Adipocyte (in vitro differentiated cells): ENCODE measurements around the gene ADAD2.
A peak's percentile ranks its signal among the peaks of the same experiment; 100 is the strongest.

Experiments used
- DNase-seq: peaks from one replicate; pipeline ENCODE4 v3.0.0-alpha.2; 2015; ENCODE audit warnings: low read depth
- H3K27me3 ChIP-seq: replicated peaks from 2 replicates; pipeline ENCODE4 v1.7.0; 2013; ENCODE audit warnings: mild to moderate bottlenecking, low read length, moderate library complexity; ENCODE audit not compliant: control insufficient read depth, insufficient read depth
- H3K36me3 ChIP-seq: 2 replicates; pipeline ENCODE4 v1.7.0; 2013; ENCODE audit warnings: low read length, mild to moderate bottlenecking, moderate library complexity; ENCODE audit not compliant: control insufficient read depth, insufficient read depth, severe bottlenecking
- H3K4me1 ChIP-seq: 2 replicates; pipeline ENCODE4 v1.7.0; 2013; ENCODE audit warnings: mild to moderate bottlenecking, low read length, moderate library complexity; ENCODE audit not compliant: control insufficient read depth, insufficient read depth
- H3K4me3 ChIP-seq: 2 replicates; pipeline ENCODE4 v1.7.0; 2013; ENCODE audit warnings: mild to moderate bottlenecking, low read length, moderate library complexity
- H3K9ac ChIP-seq: 2 replicates; pipeline ENCODE4 v1.7.0; 2013; ENCODE audit warnings: mild to moderate bottlenecking, low read length, moderate library complexity
- H3K9me3 ChIP-seq: 2 replicates; pipeline ENCODE4 v1.7.0; 2013; ENCODE audit warnings: mild to moderate bottlenecking, low read length, moderate library complexity; ENCODE audit not compliant: control insufficient read depth

The ADAD2 gene

GRCh38 chr16:84186685-84187437 lies 4.1 kb upstream of the ADAD2 start, which contains the start of gene TAF1C:
Gene TAF1C (minus strand): TSS chr16:84187057. CDS start chr16:84184988, 2,069 bp downstream.
- H3K9ac ChIP-seq, result peak within 1 kb of the TSS; percentile 96
- H3K4me3 ChIP-seq, result peak within 1 kb of the TSS; percentile 93
- no peaks in the 10 kb centered on the region for H3K9me3 ChIP-seq
- H3K4me1 ChIP-seq, result no peaks in the 10 kb centered on the region
- H3K27me3 ChIP-seq, result peaks cover under 1% of the 10 kb centered on the region
- peak; percentile 98 for DNase-seq
- peaks cover 16% of the 10 kb centered on the region for H3K36me3 ChIP-seq

GRCh38 chr16:84191466-84191865 lies 509 bp downstream of the ADAD2 start:
- no peak for DNase-seq
- H3K4me1 ChIP-seq, result no peaks in the 10 kb centered on the region
- H3K27me3 ChIP-seq, result peaks cover 16% of the 10 kb centered on the region
- no peak overlapping the region for H3K9ac ChIP-seq
- no peaks in the 10 kb centered on the region for H3K9me3 ChIP-seq
- H3K4me3 ChIP-seq, result no peak overlapping the region
- H3K36me3 ChIP-seq, result no peaks in the 10 kb centered on the region

GRCh38 chr16:84193480-84193879 lies 2.5 kb downstream of the ADAD2 start:
- Histone ChIP-seq H3K4me1 (no peaks in the 10 kb centered on the region), H3K36me3 (no peaks in the 10 kb centered on the region)
- no peak for DNase-seq

GRCh38 chr16:84194018-84194417 lies 3.1 kb downstream of the ADAD2 start:
- Histone ChIP-seq H3K27me3 (peaks cover 25% of the 10 kb centered on the region), H3K4me1 (peaks cover 5% of the 10 kb centered on the region), H3K9me3 (no peaks in the 10 kb centered on the region), H3K4me3 (no peak overlapping the region), H3K9ac (no peak overlapping the region), H3K36me3 (no peaks in the 10 kb centered on the region)
- no peak for DNase-seq

More at GRCh38 chr16:84193480-84193879, 2.5 kb downstream of the ADAD2 start:
- H3K9me3 ChIP-seq, result no peaks in the 10 kb centered on the region
- no peak overlapping the region for H3K9ac ChIP-seq
- no peak overlapping the region for H3K4me3 ChIP-seq
- H3K27me3 ChIP-seq, result peaks cover 25% of the 10 kb centered on the region

- Histone ChIP-seq H3K9me3 (no peaks in the 10 kb centered on the region), H3K9ac (no peak overlapping the region), H3K36me3 (no peaks in the 10 kb centered on the region), H3K27me3 (peaks cover 25% of the 10 kb centered on the region), H3K4me3 (no peak overlapping the region), H3K4me1 (peaks cover 6% of the 10 kb centered on the region)
- DNase-seq, result no peak
These were observed 3.7 kb downstream of the ADAD2 start for GRCh38 chr16:84194470-84195200.

- H3K4me1 ChIP-seq, result peaks cover 6% of the 10 kb centered on the region
- no peak overlapping the region for H3K9ac ChIP-seq
- DNase-seq, result no peak
- no peaks in the 10 kb centered on the region for H3K36me3 ChIP-seq
- H3K27me3 ChIP-seq, result peaks cover 25% of the 10 kb centered on the region
- no peaks in the 10 kb centered on the region for H3K9me3 ChIP-seq
- no peak overlapping the region for H3K4me3 ChIP-seq
These were observed 4.5 kb downstream of the ADAD2 start for GRCh38 chr16:84195201-84196093.

- Histone ChIP-seq H3K4me1 (peaks cover 6% of the 10 kb centered on the region), H3K36me3 (no peaks in the 10 kb centered on the region), H3K9ac (no peak overlapping the region), H3K27me3 (peaks cover 25% of the 10 kb centered on the region), H3K9me3 (no peaks in the 10 kb centered on the region), H3K4me3 (no peak overlapping the region)
- DNase-seq, result no peak
These were observed 5.1 kb downstream of the ADAD2 start for GRCh38 chr16:84196101-84196500.

- H3K4me3 ChIP-seq, result no peak overlapping the region
- no peak overlapping the region for H3K9ac ChIP-seq
- peaks cover 6% of the 10 kb centered on the region for H3K4me1 ChIP-seq
- no peaks in the 10 kb centered on the region for H3K9me3 ChIP-seq
- H3K36me3 ChIP-seq, result no peaks in the 10 kb centered on the region
- H3K27me3 ChIP-seq, result peaks cover 24% of the 10 kb centered on the region
- DNase-seq, result no peak
These were observed 5.9 kb downstream of the ADAD2 start for GRCh38 chr16:84196727-84197394.

GRCh38 chr16:84197466-84198128 lies 6.6 kb downstream of the ADAD2 start:
- DNase-seq, result no peak
- Histone ChIP-seq H3K27me3 (peaks cover 24% of the 10 kb centered on the region), H3K4me1 (peaks cover 6% of the 10 kb centered on the region), H3K36me3 (no peaks in the 10 kb centered on the region), H3K4me3 (no peak overlapping the region), H3K9ac (no peak overlapping the region), H3K9me3 (no peaks in the 10 kb centered on the region)

- DNase-seq, result peak; percentile 27
- H3K4me3 ChIP-seq, result no peak overlapping the region
- H3K9ac ChIP-seq, result no peak overlapping the region
- H3K27me3 ChIP-seq, result peaks cover 26% of the 10 kb centered on the region
- no peaks in the 10 kb centered on the region for H3K9me3 ChIP-seq
- no peaks in the 10 kb centered on the region for H3K36me3 ChIP-seq
- peaks cover 6% of the 10 kb centered on the region for H3K4me1 ChIP-seq
These were observed 7.4 kb downstream of the ADAD2 start for GRCh38 chr16:84198401-84198800.
